Measurements from ENCODE around the gene VSTM5. TPM values are rescaled to one million over a fixed set of nuclear protein-coding genes. Genes with fewer than 3 reads are reported as not detected.
"Not testable (repeated sequence)": the region's sequence is repeated elsewhere in the genome, so short reads cannot be mapped to it uniquely, and the experiment has no call there.

The VSTM5 gene, protein sequence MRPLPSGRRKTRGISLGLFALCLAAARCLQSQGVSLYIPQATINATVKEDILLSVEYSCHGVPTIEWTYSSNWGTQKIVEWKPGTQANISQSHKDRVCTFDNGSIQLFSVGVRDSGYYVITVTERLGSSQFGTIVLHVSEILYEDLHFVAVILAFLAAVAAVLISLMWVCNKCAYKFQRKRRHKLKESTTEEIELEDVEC
- polyA plus RNA-seq (2011; rRNA removed) (0.63 and 0.74 TPM in 2 replicates), polyA minus RNA-seq (2011; rRNA and poly(A)+ RNA removed) (1.1 and 1.6 TPM in 2 replicates)

- TF ChIP-seq, protein P1, sequence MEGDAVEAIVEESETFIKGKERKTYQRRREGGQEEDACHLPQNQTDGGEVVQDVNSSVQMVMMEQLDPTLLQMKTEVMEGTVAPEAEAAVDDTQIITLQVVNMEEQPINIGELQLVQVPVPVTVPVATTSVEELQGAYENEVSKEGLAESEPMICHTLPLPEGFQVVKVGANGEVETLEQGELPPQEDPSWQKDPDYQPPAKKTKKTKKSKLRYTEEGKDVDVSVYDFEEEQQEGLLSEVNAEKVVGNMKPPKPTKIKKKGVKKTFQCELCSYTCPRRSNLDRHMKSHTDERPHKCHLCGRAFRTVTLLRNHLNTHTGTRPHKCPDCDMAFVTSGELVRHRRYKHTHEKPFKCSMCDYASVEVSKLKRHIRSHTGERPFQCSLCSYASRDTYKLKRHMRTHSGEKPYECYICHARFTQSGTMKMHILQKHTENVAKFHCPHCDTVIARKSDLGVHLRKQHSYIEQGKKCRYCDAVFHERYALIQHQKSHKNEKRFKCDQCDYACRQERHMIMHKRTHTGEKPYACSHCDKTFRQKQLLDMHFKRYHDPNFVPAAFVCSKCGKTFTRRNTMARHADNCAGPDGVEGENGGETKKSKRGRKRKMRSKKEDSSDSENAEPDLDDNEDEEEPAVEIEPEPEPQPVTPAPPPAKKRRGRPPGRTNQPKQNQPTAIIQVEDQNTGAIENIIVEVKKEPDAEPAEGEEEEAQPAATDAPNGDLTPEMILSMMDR (IDR thresholded peaks at IDR 0.05; ENCODE audit: insufficient read depth, low read depth, low read length): no peak
- H3K27me3 ChIP-seq (ENCODE audit: control insufficient read depth, insufficient read depth, low read length): no peaks in the 10 kb centered on the region
- ChIA-PET POLR2A (interaction anchor here (0.6 kb wide), 1 partner anchor 13 kb away, joined by 3 read pairs; no protein-coding TSS in a partner anchor), CTCF (no interaction called here)
- H3K4me3 ChIP-seq (ENCODE audit: low read depth, low read length): peak within 1 kb of the TSS; percentile 41
- no peaks in the 10 kb centered on the region for H3K36me3 ChIP-seq (ENCODE audit: control insufficient read depth, insufficient read depth, low read length)
- DNase-seq (ENCODE audit: low read depth): no peak
Measured at GRCh38 chr11:93850594-93851018, at the start of gene VSTM5. Gene VSTM5, minus strand, starts transcription at chr11:93850618. Its CDS starts 116 bp downstream, at chr11:93850502.

DNA sequence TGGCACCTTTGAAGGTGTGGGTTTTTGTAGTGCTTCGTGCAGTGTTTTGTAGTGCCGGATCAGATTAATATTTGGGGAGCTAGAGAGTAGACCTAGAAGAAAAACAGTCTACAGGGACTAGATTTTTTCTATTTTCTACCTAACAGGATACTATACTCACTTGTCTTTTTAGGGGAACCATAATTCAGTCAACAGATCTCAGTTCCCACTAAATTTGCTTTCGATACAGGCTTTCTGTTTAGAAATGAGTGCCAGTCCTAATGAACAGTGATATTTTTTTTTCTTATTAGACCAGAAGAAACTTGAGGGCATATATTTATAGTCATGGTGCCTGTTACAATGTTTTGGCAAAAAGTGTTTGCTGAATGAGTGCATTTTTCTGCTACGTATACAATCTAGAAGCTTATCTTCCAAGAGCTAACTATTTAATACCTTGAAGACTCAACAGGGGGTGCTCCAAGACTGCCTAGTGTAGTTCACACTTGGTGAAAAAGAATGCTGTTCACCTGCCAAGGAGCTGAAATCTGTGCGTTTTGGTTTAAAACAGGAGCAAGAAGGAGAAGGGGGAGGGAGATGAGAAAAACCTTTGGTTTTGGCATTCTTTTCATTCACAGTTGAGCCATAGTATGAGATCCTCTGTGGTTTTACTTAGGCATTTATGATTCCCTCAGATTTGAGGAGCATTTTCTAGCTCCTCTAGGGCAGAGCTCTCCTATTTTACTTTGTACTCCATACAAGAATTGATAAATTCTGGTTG is 44.9 kb upstream of the VSTM5 start:
- TF ChIP-seq, protein P1 (IDR thresholded peaks at IDR 0.05; ENCODE audit: insufficient read depth, low read depth, low read length): peak; percentile 74
- Histone ChIP-seq H3K36me3 (ENCODE audit: control insufficient read depth, insufficient read depth, low read length) (no peaks in the 10 kb centered on the region), H3K4me3 (ENCODE audit: low read depth, low read length) (no peak overlapping the region), H3K27me3 (ENCODE audit: control insufficient read depth, insufficient read depth, low read length) (peaks cover 4% of the 10 kb centered on the region)
- peak; percentile 53 for DNase-seq (ENCODE audit: low read depth)
- ChIA-PET CTCF (interaction anchor here (0.6 to 4.4 kb wide), 58 partner anchors 8 to 828 kb away, joined by 3 to 49 read pairs (median 4); partner anchors contain the start of genes ANKRD49, C11orf97 and PANX1), POLR2A (no interaction called here)

DNA sequence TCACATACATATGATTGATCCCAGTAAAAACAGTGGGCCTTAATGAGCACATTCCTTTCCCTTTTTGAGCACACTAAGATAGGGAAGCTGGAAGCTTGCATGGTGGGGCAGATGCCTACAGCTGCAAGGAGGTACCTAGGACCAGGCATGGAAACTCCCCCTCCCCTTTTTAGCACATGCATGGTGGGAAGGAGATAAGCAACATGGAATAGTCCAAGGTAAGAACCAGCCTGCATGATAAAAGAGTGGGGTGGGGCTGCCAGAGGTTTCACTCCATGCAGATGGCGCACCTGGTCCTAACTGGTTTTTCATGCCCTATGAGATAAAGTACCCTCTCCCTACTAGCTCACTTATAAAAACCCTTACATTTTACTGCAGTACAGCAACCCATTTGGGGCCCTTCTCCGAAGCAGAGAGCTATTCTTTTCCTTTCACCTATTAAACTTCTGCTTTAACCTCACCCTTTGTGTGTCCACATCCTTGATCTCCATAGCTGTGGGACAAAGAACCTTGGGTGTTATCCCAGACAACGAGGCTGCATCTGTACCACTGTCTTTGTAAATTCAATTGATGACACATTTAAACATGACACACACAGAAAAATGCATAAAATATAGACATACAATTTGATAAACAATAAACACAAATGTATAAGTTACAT is 40.1 kb upstream of the VSTM5 start:
- Histone ChIP-seq H3K27me3 (ENCODE audit: control insufficient read depth, insufficient read depth, low read length) (peaks cover 1% of the 10 kb centered on the region; the same call in 1 of the 2 replicates), H3K4me3 (ENCODE audit: low read depth, low read length) (no peak overlapping the region), H3K36me3 (ENCODE audit: control insufficient read depth, insufficient read depth, low read length) (no peaks in the 10 kb centered on the region)
- POLR2A ChIA-PET: no interaction called here
- CTCF ChIA-PET: interaction anchor here (0.6 to 1.0 kb wide), 2 partner anchors 9 to 615 kb away, joined by 3 to 4 read pairs; no protein-coding TSS in a partner anchor
- TF ChIP-seq, protein P1 (IDR thresholded peaks at IDR 0.05; ENCODE audit: insufficient read depth, low read depth, low read length): no peak
- DNase-seq (ENCODE audit: low read depth): no peak

- H3K27me3 ChIP-seq (ENCODE audit: control insufficient read depth, insufficient read depth, low read length): peaks cover 1% of the 10 kb centered on the region; the same call in 1 of the 2 replicates
- ChIA-PET CTCF (interaction anchor here (0.9 to 1.6 kb wide), 3 partner anchors 9 to 34 kb away, joined by 4 read pairs; no protein-coding TSS in a partner anchor), POLR2A (no interaction called here)
- TF ChIP-seq, protein P1 (IDR thresholded peaks at IDR 0.05; ENCODE audit: insufficient read depth, low read depth, low read length): no peak
- H3K4me3 ChIP-seq (ENCODE audit: low read depth, low read length): no peak overlapping the region
- DNase-seq (ENCODE audit: low read depth): no peak
- no peaks in the 10 kb centered on the region for H3K36me3 ChIP-seq (ENCODE audit: control insufficient read depth, insufficient read depth, low read length)
Measured at GRCh38 chr11:93887111-93887510, 36.7 kb upstream of the VSTM5 start.

DNA sequence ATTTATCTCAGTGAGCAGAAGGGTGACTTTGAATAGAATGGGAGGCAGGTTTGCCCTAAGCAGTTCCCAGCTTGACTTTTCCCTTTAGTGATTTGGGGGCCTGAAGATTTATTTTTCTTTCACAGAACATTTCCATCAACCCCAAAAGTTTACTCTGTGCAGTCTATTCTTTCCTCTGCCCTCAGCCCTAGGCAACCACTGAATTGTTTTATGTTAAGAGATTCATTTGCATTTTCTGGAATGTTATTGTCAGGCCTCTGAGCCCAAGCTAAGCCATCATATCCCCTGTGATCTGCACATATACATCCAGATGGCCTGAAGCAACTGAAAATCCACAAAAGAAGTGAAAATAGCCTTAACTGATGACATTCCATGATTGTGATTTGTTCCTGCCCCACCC is 28.7 kb upstream of the VSTM5 start:
- H3K27me3 ChIP-seq (ENCODE audit: control insufficient read depth, insufficient read depth, low read length); POLR2A ChIA-PET; H3K36me3 ChIP-seq (ENCODE audit: control insufficient read depth, insufficient read depth, low read length); H3K4me3 ChIP-seq (ENCODE audit: low read depth, low read length); DNase-seq (ENCODE audit: low read depth): not testable (repeated sequence)
- CTCF ChIA-PET: interaction anchor here (1.1 to 4.7 kb wide), 2 partner anchors 9 to 16 kb away, joined by 3 to 23 read pairs; no protein-coding TSS in a partner anchor
